MM.1S (cell line): Measurements from ENCODE around the gene ABCC6.

Source experiments
- DNase-seq: peaks from one replicate; pipeline ENCODE4 v3.0.0-alpha.2; 2015
- H2AFZ ChIP-seq: fragments of 300-600 bp; sonication (generic); 2 replicates; pipeline ENCODE4 v1.6.0; 2016; ENCODE audit warnings: antibody characterized with exemption, low read length
- H3F3A ChIP-seq: fragments of 300-600 bp; sonication (generic); 2 replicates; pipeline ENCODE4 v1.6.1; 2016; ENCODE audit warnings: mild to moderate bottlenecking, antibody characterized with exemption, low read length, moderate library complexity, mixed read lengths; ENCODE audit not compliant: insufficient read depth
- H3K27ac ChIP-seq: fragments of 300-600 bp; sonication (generic); 2 replicates; pipeline ENCODE4 v1.5.1; 2016; ENCODE audit warnings: mild to moderate bottlenecking, low read length
- H3K27me3 ChIP-seq: fragments of 300-600 bp; sonication (generic); replicated peaks from 2 replicates; pipeline ENCODE4 v1.6.0; 2016; ENCODE audit warnings: low read length; ENCODE audit not compliant: insufficient read depth
- H3K36me3 ChIP-seq: fragments of 300-600 bp; sonication (generic); replicated peaks from 2 replicates; pipeline ENCODE4 v1.6.1; 2016; ENCODE audit warnings: mild to moderate bottlenecking, low read length, mixed read lengths; ENCODE audit not compliant: insufficient read depth
- H3K4me1 ChIP-seq: fragments of 300-600 bp; sonication (generic); 2 replicates; pipeline ENCODE4 v1.6.1; 2016; ENCODE audit warnings: low read length, mixed read lengths
- H3K4me2 ChIP-seq: fragments of 300-600 bp; sonication (generic); 2 replicates; pipeline ENCODE4 v1.6.0; 2016; ENCODE audit warnings: low read depth, low read length
- H3K4me3 ChIP-seq: fragments of 300-600 bp; sonication (generic); 2 replicates; pipeline ENCODE4 v1.5.1; 2016; ENCODE audit warnings: low read length, mixed read lengths
- H3K79me2 ChIP-seq: fragments of 300-600 bp; sonication (generic); 2 replicates; pipeline ENCODE4 v1.6.1; 2016; ENCODE audit warnings: mixed run types, low read length, mixed read lengths
- H3K9ac ChIP-seq: fragments of 300-600 bp; sonication (generic); 2 replicates; pipeline ENCODE4 v1.6.1; 2016; ENCODE audit warnings: low read length, mixed read lengths
- H3K9me2 ChIP-seq: fragments of 300-600 bp; sonication (generic); replicated peaks from 2 replicates; pipeline ENCODE4 v1.6.1; 2016; ENCODE audit warnings: mild to moderate bottlenecking, low read length, mixed read lengths; ENCODE audit not compliant: insufficient read depth
- H3K9me3 ChIP-seq: fragments of 300-600 bp; sonication (generic); replicated peaks from 2 replicates; pipeline ENCODE4 v1.6.1; 2016; ENCODE audit warnings: mild to moderate bottlenecking, low read length, mixed read lengths; ENCODE audit not compliant: insufficient read depth
- H4K20me1 ChIP-seq: fragments of 300-600 bp; sonication (generic); 2 replicates; pipeline ENCODE4 v1.6.1; 2016; ENCODE audit warnings: mild to moderate bottlenecking, low read length, moderate library complexity, mixed read lengths; ENCODE audit not compliant: insufficient read depth
- CTCF ChIP-seq: fragments of 300-600 bp; sonication (generic); IDR thresholded peaks from 2 replicates; pipeline ENCODE4 v1.5.1; 2016; ENCODE audit warnings: antibody characterized with exemption, low read length, mixed read lengths
- EZH2 ChIP-seq: fragments of 300-600 bp; sonication (generic); optimal IDR thresholded peaks from 2 replicates; pipeline ENCODE3; 2017; ENCODE audit warnings: low read depth, mild to moderate bottlenecking, antibody characterized with exemption, low read length, mixed read lengths
- EZH2phosphoT487 ChIP-seq: fragments of 300-600 bp; sonication (generic); IDR thresholded peaks from 2 replicates; pipeline ENCODE4 v1.6.1; 2018; ENCODE audit warnings: antibody characterized with exemption, low read length

ABCC6 gene

GRCh38 chr16:16110111-16110490, 113.2 kb downstream of the ABCC6 start:
- H3K27me3 ChIP-seq: no peaks in the 10 kb centered on the region
- no peak overlapping the region for H3K27ac ChIP-seq
- no peaks in the 10 kb centered on the region for H3K4me1 ChIP-seq
- no peak overlapping the region for H2AFZ ChIP-seq
- no peaks in the 10 kb centered on the region for H4K20me1 ChIP-seq
- H3K9me3 ChIP-seq: no peaks in the 10 kb centered on the region
- no peak for DNase-seq
- no peaks in the 10 kb centered on the region for H3K79me2 ChIP-seq
- H3K4me2 ChIP-seq: no peak overlapping the region
- H3F3A ChIP-seq: no peaks in the 10 kb centered on the region
- no peaks in the 10 kb centered on the region for H3K36me3 ChIP-seq
- no peak overlapping the region for H3K4me3 ChIP-seq
- TF ChIP-seq EZH2phosphoT487: no peak
- no peak for TF ChIP-seq EZH2
- no peak for TF ChIP-seq CTCF
- H3K9ac ChIP-seq: no peak overlapping the region
- no peaks in the 10 kb centered on the region for H3K9me2 ChIP-seq

GRCh38 chr16:16109453-16110110, 113.7 kb downstream of the ABCC6 start:
- no peak overlapping the region for H3K4me2 ChIP-seq
- no peaks in the 10 kb centered on the region for H3K79me2 ChIP-seq
- H3K9ac ChIP-seq: no peak overlapping the region
- H3K27me3 ChIP-seq: no peaks in the 10 kb centered on the region
- H3K27ac ChIP-seq: no peak overlapping the region
- no peak overlapping the region for H2AFZ ChIP-seq
- H3K9me3 ChIP-seq: no peaks in the 10 kb centered on the region
- no peak for DNase-seq
- H3F3A ChIP-seq: no peaks in the 10 kb centered on the region
- H3K4me1 ChIP-seq: no peaks in the 10 kb centered on the region
- TF ChIP-seq CTCF (no peak), EZH2phosphoT487 (no peak), EZH2 (no peak)
- H3K9me2 ChIP-seq: no peaks in the 10 kb centered on the region
- H4K20me1 ChIP-seq: no peaks in the 10 kb centered on the region
- no peaks in the 10 kb centered on the region for H3K36me3 ChIP-seq
- H3K4me3 ChIP-seq: no peak overlapping the region

GRCh38 chr16:16108759-16109158, 114.5 kb downstream of the ABCC6 start:
- Histone ChIP-seq H3K9me2 (no peaks in the 10 kb centered on the region), H3K27me3 (no peaks in the 10 kb centered on the region), H3K27ac (no peak overlapping the region), H3K36me3 (no peaks in the 10 kb centered on the region), H4K20me1 (no peaks in the 10 kb centered on the region), H3K9ac (no peak overlapping the region), H2AFZ (no peak overlapping the region), H3K4me2 (no peak overlapping the region), H3K79me2 (no peaks in the 10 kb centered on the region), H3F3A (no peaks in the 10 kb centered on the region), H3K4me3 (no peak overlapping the region), H3K9me3 (no peaks in the 10 kb centered on the region), H3K4me1 (no peaks in the 10 kb centered on the region)
- no peak for TF ChIP-seq EZH2
- TF ChIP-seq EZH2phosphoT487: no peak
- TF ChIP-seq CTCF: no peak
- no peak for DNase-seq
